Kidney tubule cell (primary cell): ENCODE data around the gene CPNE6.

ENCODE experiments used
- DNase-seq: peaks from one replicate; pipeline ENCODE4 v3.0.0-alpha.2; 2018; ENCODE audit warnings: low spot score

CPNE6 gene

DNA sequence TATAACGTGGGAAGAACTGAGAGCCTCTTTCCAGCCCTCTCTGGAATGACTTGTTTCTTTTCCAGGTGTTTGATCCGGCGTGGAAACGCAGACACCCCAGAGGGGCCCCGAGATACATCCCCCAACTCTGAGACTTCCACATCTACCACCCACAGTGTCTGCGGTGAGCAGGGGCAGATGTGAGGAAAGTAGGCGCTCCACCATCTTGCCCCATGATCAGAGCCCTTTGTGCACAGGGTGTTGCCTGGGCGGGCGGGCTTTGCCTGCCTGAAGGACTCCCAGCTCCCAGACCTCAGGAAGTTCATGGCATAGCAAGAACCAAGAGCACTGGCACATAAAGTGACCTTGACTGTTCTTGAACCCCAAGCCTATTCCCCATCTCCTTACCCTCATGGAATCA lies 16.7 kb upstream of the CPNE6 start:
- DNase-seq: no peak

- no peak for DNase-seq
Observed at GRCh38 chr14:24055971-24056799, 15.2 kb upstream of the CPNE6 start.

GRCh38 chr14:24056800-24057184 lies 14.6 kb upstream of the CPNE6 start:
- DNase-seq: no peak

- DNase-seq: no peak
Observed at GRCh38 chr14:24057271-24057670, 14.1 kb upstream of the CPNE6 start.

DNA sequence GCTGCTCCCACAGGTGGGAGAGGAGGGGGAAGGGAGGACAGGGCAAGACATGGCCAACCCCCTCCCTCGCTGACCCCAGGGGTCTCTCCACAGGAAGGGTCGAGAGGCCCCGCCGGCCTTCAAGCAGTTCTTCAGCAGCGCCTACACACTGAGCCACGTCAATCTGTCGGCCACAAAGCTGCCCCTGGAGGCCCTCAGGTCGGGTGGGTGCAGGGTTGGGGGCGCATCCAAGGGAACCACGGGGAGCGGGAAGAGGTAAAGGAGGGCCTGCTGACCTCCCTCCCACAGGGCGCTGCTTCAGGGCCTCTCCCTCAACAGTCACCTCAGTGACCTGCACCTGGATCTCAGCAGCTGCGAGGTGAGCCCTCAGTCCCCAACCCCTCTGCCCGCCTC lies 13.5 kb upstream of the CPNE6 start:
- DNase-seq: no peak

DNA sequence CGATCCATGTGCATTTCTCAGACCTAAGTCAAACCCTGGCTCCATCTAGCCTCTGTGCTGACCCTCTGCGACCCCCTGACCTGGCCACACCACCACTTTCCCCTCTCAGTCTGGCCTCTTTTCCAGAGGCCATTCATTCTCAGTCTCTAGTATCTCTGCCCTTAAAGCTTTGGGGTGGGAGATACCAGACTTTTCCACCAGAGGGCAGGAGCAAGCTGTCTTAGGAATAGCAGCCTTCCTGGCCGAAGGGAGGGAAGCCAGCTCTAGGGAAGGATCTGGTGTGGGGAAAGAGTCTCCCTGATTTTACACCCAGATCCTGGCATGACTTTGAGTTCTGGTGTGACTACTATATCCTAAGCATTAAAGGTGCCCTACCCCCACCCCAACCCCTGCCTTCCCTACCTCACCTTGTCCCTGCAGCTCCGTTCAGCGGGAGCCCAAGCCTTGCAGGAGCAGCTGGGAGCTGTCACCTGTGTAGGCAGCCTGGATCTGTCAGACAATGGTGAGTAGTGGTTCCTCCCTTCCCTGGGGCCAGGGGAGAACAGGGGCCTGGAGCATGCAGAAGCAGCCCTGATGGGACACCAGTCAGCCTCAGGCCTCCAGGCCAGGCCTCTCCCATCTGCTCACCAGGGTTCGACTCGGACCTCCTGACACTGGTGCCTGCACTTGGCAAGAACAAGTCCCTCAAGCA lies 13.0 kb upstream of the CPNE6 start:
- DNase-seq: peak; percentile 68

GRCh38 chr14:24058951-24059475 lies 12.3 kb upstream of the CPNE6 start:
- no peak for DNase-seq

DNA sequence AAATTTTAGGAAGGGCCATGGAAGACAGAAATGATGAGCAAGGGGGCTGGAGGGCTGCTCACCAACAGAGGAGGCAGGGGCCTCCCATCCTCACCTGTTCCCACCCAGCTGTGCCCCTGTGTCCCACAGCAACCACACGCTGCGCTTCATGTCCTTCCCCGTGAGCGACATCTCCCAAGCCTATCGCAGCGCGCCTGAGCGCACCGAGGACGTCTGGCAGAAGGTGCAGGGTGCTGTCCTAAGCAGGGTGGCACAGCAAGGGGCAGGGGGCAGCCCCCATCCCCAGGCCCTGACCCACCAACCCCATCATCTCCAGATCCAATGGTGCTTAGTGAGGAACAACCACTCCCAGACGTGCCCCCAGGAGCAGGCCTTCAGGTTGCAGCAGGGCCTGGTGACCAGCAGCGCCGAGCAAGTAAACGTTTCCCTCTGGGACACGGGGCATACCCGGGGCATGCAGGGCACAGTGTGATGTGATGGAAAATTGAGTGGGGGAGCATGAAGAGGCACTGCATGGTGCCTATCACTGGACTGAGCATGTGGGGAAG lies 11.4 kb upstream of the CPNE6 start:
- DNase-seq: no peak

- no peak for DNase-seq
Observed at GRCh38 chr14:24060443-24060842, 10.9 kb upstream of the CPNE6 start.

DNA sequence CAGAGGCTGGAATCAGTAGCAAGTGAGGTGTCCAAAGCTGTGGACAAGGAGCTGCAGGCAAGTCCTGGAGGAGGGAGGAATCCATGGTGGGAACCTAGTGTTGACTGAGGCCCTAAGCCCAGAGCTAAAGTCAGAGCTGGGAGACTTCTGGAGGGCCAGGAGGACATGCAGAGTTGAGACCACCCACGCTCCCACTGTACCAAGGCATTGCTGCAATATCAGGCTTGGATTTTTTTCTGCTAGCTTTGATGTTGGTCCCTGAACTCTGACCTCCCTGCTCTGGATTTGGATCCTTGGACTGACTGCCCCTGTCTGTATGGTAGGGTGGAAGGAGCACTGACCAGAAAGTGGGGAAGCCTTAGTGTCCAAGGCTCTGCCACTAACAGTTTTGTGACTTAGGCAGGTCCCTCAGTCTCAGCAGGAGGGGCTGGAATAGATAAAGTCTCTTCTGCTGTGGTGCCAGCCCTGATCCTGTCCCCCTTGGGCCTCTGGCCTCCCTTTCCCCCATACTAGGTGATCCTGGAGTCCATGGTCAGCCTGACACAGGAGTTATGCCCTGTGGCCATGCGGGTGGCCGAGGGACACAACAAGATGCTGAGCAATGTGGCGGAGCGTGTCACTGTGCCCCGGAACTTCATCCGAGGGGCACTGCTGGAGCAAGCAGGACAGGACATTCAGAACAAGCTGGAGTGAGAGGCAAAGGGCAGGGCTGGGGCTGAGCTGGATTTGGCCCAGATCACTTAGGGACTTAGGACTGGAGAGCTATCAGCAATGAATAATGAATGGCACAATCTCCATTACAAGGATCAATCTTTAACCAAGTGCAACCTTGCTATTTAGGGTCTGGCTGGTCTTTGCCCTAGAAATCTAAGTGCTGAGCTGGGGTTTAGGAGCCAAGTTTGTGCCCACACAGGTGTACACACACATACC lies 10.1 kb upstream of the CPNE6 start:
- no peak for DNase-seq

DNA sequence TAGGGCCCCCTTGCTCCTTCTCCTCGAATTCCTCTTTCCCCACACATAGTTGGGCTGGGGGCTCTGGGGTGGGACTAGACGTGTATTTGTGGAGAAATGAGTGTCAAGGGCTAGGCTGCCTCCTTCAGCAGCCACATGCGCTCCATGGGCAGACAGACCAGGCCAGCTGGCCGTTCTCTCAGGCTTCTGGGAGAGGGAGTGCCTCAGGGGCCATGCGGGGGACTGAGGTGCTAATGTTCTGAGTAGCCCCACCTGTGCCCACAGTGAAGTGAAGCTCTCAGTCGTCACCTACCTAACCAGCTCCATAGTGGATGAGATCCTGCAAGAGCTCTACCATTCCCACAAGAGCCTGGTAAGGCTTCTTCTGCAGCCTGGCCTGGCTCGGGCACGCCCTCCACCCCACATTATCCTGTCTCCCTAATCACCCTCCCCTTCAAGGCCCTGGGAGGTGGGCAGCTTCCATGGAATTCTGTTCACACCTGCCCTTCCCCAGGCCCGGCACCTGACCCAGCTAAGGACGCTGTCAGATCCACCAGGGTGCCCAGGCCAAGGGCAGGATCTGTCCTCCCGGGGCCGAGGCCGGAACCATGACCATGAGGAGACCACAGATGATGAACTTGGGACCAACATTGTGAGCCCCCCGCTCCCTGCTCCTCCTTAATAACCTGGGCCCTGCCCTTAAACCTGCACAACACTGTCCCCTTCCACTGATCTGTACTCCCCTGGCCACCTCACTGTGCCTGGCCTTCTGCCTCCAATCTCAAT lies 9.0 kb upstream of the CPNE6 start:
- DNase-seq: no peak

GRCh38 chr14:24063263-24063836 lies 8.0 kb upstream of the CPNE6 start:
- DNase-seq: no peak

DNA sequence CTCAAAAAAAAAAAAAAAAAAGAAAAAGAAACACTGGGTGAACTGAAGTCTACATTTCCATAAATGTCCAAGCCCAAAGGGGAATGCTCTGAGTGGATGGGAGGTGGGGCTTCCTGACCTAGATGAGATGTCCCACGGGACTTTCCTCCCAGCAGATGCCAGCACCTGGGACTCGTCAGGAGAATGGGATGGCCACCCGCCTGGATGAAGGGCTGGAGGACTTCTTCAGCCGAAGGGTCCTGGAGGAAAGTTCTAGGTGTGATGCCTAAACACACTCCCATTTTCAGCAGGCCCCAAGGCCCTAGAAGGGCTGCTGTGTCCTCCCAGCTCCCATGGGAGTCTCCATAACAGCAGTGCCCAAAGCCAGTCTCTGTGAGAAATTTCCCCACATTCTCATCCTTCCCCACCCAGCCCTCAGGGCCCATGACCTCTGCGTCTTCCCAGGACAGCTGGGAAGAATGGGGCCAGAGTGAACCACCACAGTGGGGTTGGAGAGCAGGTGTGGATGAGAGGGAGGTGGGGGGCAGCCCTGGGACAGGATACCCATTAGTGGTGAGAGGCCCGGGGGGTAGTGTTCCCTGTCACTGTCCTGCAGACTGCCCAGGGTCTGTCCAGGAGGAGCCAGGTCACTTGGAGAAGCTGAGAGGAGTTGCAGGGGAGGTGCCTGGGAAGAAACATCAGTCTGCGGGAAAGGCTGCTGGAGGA lies 7.1 kb upstream of the CPNE6 start:
- DNase-seq: no peak

DNA sequence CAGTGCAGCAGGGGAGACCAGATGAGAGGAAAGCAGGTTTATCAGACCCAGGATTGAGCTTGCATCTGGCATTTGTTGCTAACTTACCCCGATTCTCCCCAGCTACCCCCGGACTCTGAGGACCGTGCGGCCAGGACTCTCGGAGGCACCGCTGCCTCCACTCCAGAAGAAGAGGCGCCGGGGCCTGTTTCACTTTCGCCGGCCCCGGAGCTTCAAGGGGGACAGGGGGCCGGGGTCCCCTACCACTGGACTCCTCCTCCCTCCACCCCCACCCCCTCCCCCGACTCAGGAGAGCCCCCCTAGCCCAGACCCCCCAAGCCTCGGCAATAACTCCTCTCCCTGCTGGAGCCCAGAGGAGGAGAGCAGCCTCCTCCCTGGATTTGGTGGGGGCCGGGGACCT lies 6.5 kb upstream of the CPNE6 start:
- DNase-seq: no peak

DNA sequence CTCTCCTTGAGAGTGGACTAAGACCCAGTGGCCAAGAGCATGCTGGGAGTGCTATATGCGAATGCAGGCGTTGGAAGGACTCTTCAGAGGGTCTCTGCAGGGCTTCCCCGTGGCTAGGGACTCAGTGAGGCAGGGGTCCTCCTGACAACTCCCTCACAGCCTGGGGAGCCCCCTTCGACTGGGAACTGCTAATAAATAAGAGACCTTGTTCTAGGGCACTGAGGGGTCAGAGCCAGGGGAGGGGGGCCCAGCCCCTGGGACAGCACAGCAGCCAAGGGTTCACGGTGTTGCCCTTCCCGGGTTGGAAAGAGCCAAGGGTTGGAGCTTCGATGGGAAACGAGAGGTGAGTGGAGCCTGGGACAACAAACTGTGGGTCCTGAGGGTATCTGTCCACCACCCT lies 6.0 kb upstream of the CPNE6 start:
- DNase-seq: no peak

GRCh38 chr14:24066496-24067132 lies 4.7 kb upstream of the CPNE6 start:
- DNase-seq: no peak

DNA sequence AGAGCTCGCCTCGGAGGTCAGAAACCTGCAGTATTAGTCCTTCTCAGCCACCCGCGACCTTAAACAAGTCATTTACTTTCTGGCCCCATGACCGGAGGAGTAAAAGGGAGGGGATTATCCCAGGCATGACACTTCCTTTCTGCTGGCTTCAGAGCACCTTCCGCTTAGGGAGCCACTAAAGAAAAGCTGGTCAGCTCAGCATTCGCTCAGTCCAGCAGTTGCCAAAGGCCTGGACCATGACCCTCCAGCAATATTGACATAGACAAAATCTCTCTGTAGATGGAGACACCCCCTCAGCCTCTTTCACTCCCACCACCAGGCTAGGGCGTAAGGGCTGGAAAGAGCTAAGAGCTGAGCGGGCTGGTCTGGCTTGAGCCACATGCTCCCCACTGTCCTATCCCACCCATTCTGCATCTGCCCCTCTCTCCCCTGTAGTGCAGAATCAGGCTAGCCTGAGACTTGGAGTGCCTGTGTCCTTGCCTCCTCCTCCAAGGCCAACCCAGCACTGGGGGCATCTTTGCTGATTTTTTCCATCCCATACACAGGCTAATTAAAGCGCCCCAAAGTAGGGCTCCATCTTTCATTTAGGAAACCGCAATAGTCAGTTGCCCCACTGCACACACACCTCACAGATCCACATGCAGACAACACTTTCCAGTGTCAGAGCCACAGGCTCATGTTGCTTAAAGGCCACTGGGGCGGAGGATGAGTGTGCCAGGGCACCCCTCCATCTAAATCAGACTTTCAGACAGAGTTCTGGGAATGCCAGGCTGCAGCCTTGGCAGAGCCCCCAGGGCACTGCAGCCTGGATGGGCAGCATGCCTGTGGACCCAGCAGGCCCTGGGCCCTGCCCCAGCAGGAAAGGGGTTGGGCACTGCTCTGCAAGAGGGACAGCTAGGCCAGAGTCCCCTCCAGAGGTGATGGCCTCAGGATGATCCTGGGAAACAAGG lies 4.0 kb upstream of the CPNE6 start:
- DNase-seq: no peak

DNA sequence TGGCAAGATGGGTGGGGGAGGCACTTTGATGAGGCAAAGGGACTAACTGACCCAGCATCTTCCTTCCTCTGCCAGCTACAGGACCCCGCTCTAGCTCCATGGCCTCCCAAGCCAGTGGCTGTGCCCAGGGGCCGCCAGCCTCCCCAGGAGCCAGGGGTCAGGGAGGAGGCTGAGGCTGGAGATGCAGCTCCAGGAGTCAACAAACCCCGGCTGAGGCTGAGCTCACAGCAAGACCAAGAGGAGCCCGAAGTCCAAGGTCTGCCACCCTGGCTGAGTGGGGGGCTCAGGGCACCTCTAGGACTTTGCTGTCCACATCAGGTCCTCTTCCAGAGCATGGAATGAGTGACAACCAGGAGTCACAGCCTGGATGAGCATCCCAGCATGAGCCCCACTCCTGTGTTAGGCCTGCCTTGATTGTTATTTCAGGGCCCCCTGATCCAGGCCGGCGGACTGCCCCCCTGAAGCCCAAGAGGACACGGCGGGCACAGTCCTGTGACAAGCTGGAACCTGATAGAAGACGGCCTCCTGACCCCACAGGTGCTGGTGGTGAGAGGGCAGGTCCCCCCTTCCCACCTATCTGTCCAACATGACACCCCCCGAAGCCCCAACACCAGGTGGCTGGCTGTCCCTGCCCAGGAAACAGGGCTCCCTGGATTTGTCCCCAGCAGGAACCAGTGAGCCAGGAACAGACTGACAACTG lies 2.5 kb upstream of the CPNE6 start:
- DNase-seq: no peak
